HG02870 (cell line): ENCODE data around the gene PPM1N.
"Not testable (repeated sequence)": the region's sequence is repeated elsewhere in the genome, so short reads cannot be mapped to it uniquely, and the experiment has no call there.

Experiments
- ATAC-seq: cut with Tn5 transposase; IDR thresholded peaks from one replicate; pipeline ENCODE4 v1.9.1; 2021; ENCODE audit warnings: mild to moderate bottlenecking, moderate library complexity; ENCODE audit not compliant: unreplicated experiment

The PPM1N gene

GRCh38 chr19:45507872-45508416 lies 9.7 kb downstream of the PPM1N start:
- ATAC-seq, result no peak

GRCh38 chr19:45508417-45508860 lies 10.2 kb downstream of the PPM1N start:
- ATAC-seq, result no peak

- ATAC-seq, result no peak
Measured at GRCh38 chr19:45508861-45509691, 10.8 kb downstream of the PPM1N start.

- no peak for ATAC-seq
Measured at GRCh38 chr19:45509692-45510015, 11.4 kb downstream of the PPM1N start.

- not testable (repeated sequence) for ATAC-seq
Measured at GRCh38 chr19:45510352-45510751, 12.1 kb downstream of the PPM1N start.

- ATAC-seq, result no peak
Measured at GRCh38 chr19:45511074-45511473, 12.8 kb downstream of the PPM1N start.

- no peak for ATAC-seq
Measured at GRCh38 chr19:45512881-45513483, 14.7 kb downstream of the PPM1N start.

- no peak for ATAC-seq
Measured at GRCh38 chr19:45514376-45515051, 16.3 kb downstream of the PPM1N start.

- ATAC-seq, result peak; percentile 31
Measured at GRCh38 chr19:45515081-45515624, 16.9 kb downstream of the PPM1N start.

- ATAC-seq, result no peak
Measured at GRCh38 chr19:45515807-45516401, 17.7 kb downstream of the PPM1N start.

GRCh38 chr19:45517238-45517637 lies 19.0 kb downstream of the PPM1N start:
- ATAC-seq, result no peak

GRCh38 chr19:45517641-45518468 lies 19.6 kb downstream of the PPM1N start:
- ATAC-seq, result no peak

GRCh38 chr19:45518469-45518826 lies 20.2 kb downstream of the PPM1N start:
- ATAC-seq, result no peak

GRCh38 chr19:45522010-45522941 lies 24.0 kb downstream of the PPM1N start:
- ATAC-seq, result no peak

- ATAC-seq, result peak; percentile 66
Measured at GRCh38 chr19:45523642-45524256, 25.5 kb downstream of the PPM1N start.

- no peak for ATAC-seq
Measured at GRCh38 chr19:45524575-45525129, 26.4 kb downstream of the PPM1N start.

GRCh38 chr19:45526143-45526542 lies 27.9 kb downstream of the PPM1N start:
- ATAC-seq, result no peak

- ATAC-seq, result no peak
Measured at GRCh38 chr19:45526971-45527370, 28.7 kb downstream of the PPM1N start.
